K562 (cell line): Measurements from ENCODE around the gene EHD2.

ENCODE experiments used
- CHD2 ChIP-seq: IDR thresholded peaks from 2 replicates; pipeline ENCODE4 v1.6.1; 2011; ENCODE audit warnings: low read depth, low read length
- EP300 ChIP-seq: IDR thresholded peaks from 2 replicates; pipeline ENCODE4 v1.6.1; 2012; ENCODE audit warnings: low read length, improper control_type of control experiment
- NFRKB ChIP-seq: fragments of 450-650 bp; IDR thresholded peaks from 2 replicates; pipeline ENCODE4 v1.6.1; 2016; ENCODE audit warnings: low read depth
- POLR2AphosphoS5 ChIP-seq: IDR thresholded peaks from 2 replicates; pipeline ENCODE4 v1.6.1; 2011; ENCODE audit warnings: mild to moderate bottlenecking, low read depth, low read length, moderate library complexity; ENCODE audit not compliant: control insufficient read depth, insufficient read depth
- ZBTB8A ChIP-seq: fragments of 450-650 bp; IDR thresholded peaks from 2 replicates; pipeline ENCODE4 v1.6.1; 2018; ENCODE audit warnings: mild to moderate bottlenecking, moderate library complexity; ENCODE audit not compliant: partially characterized antibody

- TF ChIP-seq NFRKB (no peak), ZBTB8A (no peak), CHD2 (no peak), EP300 (no peak), POLR2AphosphoS5 (no peak)
These were observed 68.5 kb downstream of the EHD2 start for GRCh38 chr19:47781590-47782262.
